PC-3 (cell line): ENCODE measurements around the gene ENDOV.

ENCODE experiments used
- EZH2 ChIP-seq: fragments of 300-600 bp; sonication (generic); IDR thresholded peaks from one replicate; pipeline ENCODE4 v1.6.1; 2017; ENCODE audit warnings: antibody characterized with exemption, mild to moderate bottlenecking, low read length; ENCODE audit not compliant: unreplicated experiment
- EZH2phosphoT487 ChIP-seq: fragments of 300-600 bp; sonication (generic); IDR thresholded peaks from 2 replicates; pipeline ENCODE4 v1.6.1; 2018; ENCODE audit warnings: mild to moderate bottlenecking, antibody characterized with exemption, low read length, borderline replicate concordance
- TF ChIP-seq, protein P1 (sequence below): fragments of 300-600 bp; sonication (generic); conservative IDR thresholded peaks from 2 replicates; pipeline ENCODE4 v1.5.1; 2017; ENCODE audit warnings: antibody characterized with exemption, low read depth, mild to moderate bottlenecking, low read length

DNA sequence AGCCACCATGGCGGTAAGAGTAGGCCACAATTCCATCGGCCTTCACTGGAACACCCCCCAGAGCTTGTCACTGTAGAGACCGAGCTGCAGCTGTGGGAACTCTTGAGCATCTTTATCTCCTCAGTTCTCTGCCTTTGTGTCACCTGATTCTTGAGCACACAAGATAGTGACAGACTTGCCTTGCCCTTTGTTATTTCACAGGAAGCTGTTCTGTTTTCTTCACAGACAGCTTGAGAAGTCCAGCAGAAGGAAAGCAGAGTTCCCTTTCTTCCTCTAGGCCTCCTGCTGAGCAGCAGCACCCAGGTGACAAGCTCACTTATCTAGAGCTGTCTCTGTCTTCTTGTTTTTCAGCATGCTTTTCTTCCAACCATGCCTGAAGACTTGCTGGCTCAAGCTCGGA lies 38.4 kb upstream of the ENDOV start:
- TF ChIP-seq EZH2phosphoT487 (no peak), EZH2 (no peak)
- TF ChIP-seq, protein P1, sequence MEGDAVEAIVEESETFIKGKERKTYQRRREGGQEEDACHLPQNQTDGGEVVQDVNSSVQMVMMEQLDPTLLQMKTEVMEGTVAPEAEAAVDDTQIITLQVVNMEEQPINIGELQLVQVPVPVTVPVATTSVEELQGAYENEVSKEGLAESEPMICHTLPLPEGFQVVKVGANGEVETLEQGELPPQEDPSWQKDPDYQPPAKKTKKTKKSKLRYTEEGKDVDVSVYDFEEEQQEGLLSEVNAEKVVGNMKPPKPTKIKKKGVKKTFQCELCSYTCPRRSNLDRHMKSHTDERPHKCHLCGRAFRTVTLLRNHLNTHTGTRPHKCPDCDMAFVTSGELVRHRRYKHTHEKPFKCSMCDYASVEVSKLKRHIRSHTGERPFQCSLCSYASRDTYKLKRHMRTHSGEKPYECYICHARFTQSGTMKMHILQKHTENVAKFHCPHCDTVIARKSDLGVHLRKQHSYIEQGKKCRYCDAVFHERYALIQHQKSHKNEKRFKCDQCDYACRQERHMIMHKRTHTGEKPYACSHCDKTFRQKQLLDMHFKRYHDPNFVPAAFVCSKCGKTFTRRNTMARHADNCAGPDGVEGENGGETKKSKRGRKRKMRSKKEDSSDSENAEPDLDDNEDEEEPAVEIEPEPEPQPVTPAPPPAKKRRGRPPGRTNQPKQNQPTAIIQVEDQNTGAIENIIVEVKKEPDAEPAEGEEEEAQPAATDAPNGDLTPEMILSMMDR, result no peak
